HG03045 (cell line): ENCODE measurements around the gene WDR93.
A peak's percentile ranks its signal among the peaks of the same experiment; 100 is the strongest.

Experiments used
- ATAC-seq: cut with Tn5 transposase; IDR thresholded peaks from one replicate; pipeline ENCODE4 v1.9.1; 2021; ENCODE audit warnings: mild to moderate bottlenecking, moderate library complexity; ENCODE audit not compliant: unreplicated experiment

The WDR93 gene

DNA sequence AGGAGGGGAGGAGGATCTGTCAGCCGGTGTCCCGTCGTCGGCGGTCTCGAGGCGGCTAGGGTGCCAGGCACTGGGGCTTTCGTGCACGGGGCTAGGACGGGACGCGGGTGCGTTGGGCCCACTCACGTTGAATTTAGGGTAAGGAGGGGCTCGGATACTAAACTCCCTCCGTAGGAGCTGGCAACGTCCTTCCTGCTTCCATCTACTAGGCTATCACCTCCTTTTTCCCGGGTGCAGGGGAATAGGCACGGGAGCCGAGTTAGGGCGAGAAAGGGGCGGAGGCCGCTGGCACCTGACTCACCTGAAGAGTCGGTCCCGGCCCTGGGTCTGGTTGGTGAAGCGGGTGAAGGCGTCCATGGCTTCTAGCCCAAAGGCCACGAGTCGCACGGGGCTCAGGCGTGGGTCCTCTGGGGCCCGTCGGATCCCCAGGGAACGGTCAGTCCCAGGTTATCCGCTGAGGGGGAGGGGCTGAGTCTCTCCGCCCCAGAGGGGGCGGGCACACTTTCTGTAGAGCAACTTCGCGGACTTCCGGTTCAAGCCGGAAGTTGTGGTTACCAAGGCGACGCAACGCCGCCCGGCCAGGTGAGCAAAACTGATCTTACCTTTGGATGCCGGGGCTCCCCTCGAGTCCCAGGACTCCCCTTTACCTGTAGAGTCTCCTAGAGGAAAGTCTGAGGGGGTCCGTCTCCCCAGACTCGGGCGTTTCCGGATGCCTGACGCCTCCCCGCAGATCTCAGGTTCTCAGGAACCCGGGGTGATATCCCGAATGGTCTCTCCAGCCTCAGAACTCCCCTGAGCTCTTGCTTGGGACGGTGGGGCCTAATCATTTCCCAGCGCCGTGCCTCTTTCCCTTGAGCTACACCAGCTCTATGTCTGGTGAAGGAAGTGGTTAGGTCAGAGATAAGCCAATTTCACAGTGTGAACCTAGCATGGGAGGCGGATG, at the start of gene WDR93, which contains the start of gene PEX11A:
TSS of gene WDR93 (plus strand) at position 536 of the 943 bp plus-strand sequence. CDS start 10,936 bp downstream, outside the sequence.
TSS of gene PEX11A (minus strand) at position 479 of the 943 bp plus-strand sequence. CDS start at position 357, 122 bp downstream.
- peak; percentile 95 for ATAC-seq

DNA sequence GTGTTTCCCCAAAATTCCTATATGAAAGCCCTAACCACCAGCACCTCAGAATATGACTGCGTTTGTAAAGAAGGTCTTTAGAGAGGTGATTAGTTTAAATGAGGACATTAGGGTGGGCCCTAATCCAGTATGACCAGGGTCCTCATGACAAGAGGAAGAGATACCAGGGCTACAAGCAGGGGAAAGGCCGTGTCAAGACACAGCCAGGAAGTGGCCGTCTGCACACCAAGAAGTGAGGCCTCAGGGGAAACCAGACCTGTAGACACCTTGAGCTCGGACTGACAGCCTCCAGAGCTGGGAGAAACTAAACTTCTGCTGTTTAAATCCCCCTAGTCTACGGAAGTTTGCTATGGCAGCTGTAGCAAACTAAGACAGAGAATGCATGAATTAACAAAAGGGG, 49.6 kb upstream of the WDR93 start:
- no peak for ATAC-seq

DNA sequence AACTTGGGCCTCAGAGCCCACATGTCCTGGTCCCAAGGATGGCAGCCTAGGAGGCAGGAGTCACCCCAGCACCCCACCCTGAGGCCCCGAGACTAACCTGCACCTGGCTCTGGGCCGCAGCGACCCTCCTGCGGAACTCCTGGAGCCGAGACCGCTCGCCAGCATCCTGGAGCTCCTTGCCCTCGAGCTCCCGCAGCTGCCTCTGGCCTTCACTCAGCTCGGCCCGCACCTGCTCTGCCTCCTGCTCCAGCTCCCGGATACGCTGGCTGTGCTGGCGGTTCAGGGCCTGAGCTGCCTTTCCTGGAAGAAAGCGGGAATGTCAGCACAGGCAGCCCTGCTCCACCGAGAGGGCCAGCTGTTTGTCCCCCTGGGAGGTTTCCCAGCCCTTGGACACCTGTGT, 48.5 kb upstream of the WDR93 start:
- no peak for ATAC-seq

DNA sequence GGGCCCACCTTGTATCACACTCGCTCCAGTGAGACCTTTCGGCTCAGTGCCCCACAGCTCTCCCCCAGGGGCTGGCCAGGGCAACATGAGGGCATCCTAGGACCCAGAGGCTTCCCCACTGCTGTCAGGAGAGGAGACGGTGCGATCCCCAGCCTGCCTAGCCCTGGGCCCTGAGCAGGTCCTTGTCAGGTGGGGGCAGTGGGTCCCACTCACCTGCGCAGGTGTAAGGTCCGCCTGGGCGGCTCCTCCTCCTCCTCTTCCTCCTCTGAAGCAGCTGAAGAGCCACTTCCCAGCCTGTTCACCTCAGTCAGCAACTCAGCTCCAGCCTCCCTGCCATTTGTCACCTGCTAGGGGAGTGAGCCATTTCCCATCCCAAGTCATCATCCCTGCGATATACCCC, 44.9 kb upstream of the WDR93 start:
- no peak for ATAC-seq

DNA sequence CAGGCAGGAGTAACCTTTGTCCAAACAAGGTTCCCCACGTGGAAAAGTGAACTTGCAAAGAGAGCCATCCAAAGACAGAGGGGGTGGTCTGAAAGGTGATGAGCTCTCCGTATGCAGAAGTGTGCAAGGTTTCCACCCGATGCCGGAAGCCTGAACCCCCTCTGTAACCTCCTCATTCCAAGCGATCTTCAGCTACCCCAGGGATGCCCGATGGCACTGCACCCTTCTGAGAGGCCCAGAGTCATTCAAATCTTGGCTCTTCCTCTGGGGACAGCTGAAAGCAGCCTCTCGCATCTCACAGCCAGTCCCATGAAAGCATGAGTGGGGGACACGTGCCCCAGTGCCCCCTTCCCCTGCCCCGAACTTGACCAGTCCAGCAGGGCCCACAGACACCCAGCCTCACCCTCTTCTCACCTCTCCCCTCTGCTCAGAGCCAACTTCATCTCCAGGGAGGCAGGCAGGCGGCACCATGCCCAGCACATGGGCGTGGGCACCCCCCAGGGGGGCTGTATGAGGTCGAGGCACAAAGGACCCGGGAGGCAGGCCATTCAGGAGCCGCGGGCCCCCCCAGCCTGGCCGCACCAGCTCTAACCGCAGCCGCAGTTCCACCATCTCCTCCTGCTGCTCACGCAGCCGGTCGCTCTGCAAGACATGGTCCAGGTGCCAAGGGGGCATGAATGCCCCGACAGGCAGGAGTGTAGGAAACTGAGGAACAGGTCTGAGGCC, 44.0 kb upstream of the WDR93 start:
- no peak for ATAC-seq

DNA sequence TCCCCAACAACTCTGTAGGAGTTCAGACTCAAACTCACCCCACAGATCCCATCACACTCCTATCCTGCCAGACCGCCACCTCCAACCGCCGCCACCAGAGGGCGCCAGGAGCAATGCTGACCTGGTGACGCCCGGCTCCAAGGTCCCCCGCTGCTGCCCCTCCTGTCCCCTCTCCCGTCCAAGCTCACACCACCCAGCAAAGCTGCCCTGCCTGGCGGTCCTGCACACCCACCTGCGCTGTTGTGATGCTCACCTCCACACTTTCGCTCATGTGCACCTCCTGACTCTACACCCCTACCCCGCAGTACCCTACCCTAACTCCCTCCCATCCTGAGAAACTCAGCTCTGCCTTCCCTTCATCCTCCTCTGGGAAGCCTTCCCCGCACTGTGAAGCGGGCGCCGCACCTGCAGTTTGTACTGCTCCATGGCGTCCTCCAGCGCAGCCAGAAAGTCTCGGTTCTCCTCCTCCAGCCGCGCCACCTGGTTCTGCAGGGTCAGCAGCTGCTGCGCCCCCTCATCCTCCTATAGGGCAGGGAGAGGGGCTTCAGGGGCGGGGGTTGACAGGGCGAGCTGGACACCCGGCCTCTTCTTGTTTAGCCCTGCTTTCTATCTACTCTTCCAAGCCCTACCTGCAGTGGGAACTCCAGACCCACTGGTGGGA, 43.3 kb upstream of the WDR93 start:
- ATAC-seq, result no peak

DNA sequence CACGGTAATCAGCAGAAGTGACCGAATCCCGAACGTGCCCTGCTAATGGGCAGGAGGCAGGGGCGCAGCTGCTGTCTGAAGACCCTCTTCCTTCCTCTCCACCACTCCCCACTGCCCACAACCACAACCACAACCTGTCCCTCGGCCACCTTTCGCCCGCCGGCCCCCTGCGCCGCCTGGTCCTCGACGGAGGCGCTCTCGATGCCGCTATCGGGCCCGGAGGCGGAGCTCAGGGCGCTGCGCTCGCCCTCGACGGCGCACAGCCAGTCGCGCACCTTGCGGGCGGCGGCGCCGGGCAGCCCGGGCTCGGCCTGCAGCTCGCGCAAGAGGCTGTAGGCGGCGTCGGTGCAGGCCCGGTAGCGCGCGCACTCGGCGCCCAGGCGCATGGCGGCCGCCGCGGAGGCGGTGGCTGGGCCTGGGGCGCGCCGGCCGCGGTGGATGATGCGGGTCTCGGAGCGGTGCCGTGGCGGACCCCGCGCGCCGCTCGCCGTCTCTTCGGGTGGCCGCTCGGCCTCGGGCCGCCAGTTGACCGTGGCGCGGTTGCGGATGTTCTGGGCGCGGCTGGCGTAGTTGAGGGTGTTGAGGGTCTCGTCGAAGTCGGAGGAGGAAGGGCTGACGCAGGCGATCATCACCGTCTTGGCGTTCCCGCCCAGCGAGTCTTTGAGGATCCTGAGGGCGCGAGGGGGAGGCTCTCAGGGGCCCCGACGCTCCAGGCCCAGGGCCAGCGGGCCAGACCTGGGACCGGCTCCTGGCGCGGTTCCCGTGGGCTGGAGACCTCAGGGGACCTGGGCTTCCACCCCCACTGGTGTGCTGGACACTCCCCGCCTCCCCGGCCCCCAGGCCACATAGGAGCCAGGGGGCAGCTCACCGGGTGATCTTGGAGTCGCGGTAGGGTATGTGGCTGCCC, 42.3 kb upstream of the WDR93 start:
- ATAC-seq, result no peak

DNA sequence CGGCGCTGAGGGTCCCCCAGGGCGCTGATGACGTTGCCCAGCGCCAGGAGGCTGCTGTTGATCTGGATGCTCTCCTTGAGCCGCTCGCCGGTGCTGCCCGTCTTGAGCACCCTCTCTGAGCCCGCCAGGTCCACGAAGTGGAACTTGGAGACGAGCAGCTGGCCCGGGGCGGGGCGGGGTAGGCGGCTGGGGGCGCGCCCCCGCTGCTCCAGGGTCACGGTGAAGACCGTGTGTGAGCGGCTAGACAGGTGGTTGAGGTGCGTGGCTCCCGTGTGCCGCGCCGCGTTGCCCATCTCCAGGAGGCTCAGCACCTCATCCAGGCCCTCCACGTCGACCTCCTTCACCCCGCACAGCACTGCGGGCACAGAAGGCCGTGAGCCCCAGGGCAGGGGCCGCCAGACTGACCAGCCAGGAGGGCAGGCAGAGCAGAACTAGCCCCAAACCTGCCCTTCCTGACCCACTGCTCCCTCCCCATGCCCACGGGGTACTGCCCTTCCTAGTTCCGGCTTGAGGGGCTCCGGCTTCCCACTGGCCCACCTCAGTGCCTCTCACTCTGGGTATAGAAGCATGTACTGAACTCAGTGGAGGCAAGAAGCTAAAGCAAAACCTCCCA, 41.5 kb upstream of the WDR93 start:
- no peak for ATAC-seq

DNA sequence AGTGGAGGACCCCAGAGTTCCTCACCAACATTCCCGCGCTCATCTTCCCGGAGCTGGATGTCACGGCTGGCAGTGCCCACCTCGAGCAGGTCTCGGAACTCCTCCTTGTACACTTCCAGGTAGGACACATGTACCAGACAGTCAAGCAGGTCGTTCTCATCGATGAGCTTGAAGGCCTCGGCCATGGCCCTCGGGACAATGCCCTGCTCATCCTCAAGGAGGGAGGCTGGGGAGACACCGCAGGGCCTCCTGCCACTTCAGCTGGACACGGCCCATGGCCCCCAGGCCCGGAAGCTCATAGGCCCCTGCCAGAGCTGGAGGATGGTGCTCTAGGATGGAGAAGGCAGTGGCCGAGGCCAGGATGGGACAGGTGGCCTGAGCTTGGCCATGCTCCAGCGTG, 40.9 kb upstream of the WDR93 start:
- no peak for ATAC-seq

DNA sequence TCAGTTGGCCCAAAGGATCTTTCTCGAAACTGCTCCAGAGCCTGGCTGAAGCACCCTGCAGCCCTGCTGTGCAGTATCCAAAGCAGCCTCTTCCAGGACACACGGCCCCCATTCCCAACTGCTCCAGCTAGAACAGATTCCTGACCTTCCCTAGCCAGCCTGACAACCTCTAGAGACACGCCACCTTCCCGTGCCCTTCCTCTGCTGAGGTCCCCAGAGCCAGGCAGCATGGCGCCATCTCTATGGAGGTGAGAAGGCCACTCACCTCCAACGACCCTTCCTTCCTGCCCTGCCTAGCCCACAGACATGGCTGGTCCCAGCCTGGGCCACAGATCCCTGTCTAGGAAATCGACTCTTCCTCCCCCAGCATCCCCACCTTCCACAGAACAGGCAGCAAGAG, 38.5 kb upstream of the WDR93 start:
- no peak for ATAC-seq

DNA sequence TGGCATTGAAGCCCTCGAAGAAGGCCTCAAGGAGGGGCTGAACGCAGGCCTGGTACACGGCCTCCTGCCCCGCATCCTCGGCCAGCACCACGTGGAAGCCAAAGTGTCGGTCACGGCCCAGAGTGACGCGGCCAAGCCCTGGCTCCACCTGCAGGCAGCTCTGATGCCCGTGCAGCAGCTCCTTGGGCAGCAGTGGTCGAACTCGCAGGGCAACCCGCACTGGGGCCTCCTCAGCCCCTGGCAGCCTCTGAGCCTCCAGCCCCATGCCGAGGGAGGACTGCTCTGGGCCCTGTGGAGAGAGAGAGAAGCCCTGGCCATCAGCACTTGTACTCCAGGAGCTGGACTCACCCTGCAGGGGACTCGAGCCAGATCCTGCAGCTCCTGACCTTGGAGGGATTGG, 37.9 kb upstream of the WDR93 start:
- no peak for ATAC-seq

DNA sequence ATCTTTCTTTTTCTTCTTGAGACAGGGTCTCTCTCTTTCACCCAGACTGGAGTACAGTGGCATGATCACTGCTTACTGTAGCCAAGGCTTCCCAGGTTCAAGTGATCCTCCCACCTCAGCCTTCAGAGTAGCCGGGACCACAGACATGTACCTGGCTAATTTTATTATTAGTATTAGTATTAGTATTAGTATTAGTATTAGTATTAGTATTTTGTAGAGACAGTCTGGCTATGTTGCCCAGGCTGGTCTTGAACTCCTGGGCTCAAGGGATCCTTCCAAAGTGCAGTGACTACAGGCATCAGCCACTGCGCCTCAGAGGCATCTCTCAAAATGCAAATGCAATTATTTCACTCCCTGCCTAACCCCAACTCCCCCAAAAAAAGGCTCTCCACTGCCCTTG, 37.0 kb upstream of the WDR93 start:
- ATAC-seq, result no peak

DNA sequence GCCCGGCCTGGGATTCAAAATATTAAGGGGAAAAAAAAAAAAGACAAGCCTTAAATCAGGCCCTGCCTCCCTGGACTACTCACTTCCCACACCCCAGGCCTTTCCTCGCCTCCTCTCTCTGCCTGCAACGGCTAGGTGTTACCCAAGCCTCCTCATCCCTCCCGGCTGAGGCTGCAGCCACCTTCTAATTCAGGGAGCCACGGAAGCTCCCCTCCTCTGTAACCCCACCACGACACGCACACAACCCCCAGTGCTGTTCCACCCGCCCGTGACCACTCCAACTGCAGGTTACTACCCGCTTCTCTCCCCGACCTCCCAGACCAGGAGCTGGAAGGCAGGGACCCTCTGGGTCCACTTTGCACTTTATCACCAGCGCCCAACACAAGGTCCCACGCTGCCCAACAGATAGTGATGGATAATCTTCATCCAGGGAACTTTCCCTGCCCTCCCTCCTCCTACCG, 36.3 kb upstream of the WDR93 start:
- no peak for ATAC-seq

DNA sequence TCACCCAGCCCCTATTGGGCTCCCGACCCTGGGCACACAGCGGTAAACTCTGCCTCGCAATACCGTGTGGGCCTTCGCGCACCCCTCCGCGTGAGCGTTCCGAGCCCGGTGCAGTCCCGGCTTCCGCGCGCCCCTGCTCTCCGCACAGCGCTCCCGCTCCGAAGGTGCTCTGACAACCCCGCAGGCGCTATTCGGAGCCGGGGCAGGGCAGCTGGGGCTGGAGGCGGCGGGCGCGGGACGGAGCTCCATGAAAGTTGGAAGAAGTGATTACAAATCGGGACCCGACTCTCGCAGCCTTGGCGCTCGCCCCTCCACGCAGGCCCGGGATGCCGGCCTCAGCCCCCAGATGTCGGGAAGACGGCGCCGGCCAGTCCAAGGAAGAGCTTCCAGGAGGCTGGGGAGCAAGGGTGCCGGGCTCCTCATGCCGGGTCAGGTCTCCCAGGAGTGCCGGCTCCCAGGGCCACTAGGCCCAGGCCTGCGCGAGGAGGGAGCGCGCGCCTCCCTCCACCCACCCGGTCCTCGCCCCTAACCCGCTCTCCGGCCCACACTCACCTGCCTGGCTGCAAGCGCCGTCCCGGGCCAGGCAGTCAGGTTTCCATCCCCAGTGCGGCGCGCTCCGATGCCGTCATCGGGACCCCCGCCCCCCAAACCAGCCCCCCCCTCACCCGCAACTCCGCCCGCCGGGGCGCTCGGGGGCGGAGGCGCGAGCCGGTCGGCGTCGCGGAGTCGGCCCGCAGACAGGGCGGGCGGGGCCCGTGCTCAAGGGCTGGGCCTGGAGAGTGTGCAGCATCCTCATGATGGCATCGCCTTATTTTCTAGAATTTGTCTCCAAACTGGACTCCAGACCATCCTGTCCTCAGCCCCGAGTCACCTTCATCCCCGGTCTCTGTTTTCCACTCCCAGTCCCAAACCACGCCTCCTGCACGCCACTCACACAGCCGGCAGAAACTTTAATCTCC, 35.5 kb upstream of the WDR93 start, which contains the start of gene KIF7:
TSS of gene KIF7 (minus strand) at position 621 of the 959 bp plus-strand sequence. CDS start 2,537 bp downstream, outside the sequence.
- ATAC-seq, result no peak

DNA sequence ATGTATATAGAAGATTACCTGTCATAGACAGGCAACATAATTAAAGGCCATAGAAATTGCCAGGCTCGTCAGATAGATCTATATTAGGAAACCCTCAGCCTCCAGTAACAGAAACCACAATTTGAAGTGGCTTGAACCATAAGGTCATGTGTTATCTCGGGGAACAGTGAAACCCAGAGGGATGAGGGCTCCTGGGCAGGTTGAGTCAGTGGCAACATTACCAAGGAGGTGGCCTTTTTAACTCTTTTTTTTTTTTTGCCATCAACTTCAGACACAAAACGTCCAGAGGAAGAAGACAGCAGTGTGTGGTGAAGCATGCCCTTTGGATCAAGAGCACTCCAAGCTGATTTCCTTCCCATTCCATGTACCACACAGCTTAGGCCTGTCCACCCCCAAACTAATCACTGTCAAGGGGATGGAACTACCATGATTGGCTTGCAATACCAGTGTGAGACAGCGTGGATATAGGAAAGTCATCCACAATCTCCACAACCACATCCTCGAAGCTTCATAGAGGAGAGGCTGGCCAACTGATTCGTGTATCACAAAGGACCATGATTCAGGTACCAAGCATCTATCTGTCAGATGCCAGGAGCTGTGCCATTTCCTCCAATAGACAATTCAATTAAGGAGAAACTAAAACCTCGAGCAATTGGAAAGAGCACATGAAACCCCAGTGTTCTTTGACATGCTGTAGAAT, 34.3 kb upstream of the WDR93 start:
- ATAC-seq, result no peak

DNA sequence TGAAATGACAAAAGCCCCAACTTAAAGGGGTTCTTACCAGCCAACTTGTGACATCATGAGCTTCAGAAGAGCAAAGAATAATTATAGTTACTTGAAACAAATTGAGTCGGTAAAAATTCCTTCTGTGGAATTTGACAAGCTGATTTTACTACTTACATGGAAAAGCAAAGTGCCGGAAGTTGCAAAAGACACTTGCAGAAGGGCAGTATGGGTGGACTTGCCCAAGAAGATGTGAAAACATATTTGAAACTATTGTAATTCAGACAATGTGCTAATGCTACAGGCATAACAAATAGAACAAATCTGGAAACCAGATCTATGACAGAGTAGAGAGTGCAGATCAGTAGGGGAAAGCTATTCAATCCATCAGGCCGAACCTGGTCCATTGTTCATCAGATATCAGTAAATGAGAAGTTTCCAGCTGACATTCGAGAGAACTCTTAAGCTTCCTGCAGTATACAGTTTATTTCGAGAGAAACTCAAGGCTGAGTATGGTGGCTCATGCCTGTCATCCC, 32.9 kb upstream of the WDR93 start:
- ATAC-seq, result no peak

DNA sequence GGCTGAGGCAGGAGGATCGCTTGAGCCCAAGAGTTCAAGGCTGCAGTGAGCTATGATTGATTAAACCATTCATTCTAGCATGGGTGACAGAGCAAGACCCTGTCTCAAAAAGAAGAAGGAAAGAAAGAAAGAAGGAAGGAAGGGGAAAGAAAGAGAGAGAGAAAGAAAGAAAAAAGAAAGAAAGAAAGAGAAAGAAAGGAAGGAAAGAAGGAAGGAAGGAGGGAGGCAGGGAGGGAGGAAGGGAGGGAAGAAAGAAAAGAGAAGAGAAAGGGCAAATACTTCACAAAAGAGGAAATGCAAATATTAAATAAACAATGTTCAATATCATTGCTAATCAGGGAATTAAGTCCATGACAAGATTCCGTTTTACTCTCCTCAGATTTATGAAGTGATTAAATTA, 31.3 kb upstream of the WDR93 start:
- ATAC-seq, result no peak

DNA sequence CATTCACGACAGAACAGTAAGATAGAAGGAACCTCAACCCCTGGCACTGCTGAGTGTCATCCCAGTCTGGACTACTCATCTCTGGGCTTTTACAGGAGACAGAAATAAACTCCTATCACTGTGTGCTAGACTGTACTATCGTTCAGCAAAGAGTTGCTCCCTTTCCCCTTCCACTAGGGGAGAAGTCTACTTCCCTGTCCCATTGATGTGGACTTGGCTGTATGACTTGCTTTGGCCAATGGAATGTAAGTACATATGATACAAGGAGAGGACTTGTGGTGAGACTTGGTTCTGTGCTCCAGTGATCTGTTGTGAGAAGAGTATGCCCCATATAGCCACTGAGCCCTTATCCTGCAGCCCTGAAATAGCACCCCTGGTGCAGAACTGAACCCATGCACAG, 30.1 kb upstream of the WDR93 start:
- no peak for ATAC-seq
